ENCODE measurements around the gene CCL25.
A peak's percentile ranks its signal among the peaks of the same experiment; 100 is the strongest.

Gene CCL25

DNA sequence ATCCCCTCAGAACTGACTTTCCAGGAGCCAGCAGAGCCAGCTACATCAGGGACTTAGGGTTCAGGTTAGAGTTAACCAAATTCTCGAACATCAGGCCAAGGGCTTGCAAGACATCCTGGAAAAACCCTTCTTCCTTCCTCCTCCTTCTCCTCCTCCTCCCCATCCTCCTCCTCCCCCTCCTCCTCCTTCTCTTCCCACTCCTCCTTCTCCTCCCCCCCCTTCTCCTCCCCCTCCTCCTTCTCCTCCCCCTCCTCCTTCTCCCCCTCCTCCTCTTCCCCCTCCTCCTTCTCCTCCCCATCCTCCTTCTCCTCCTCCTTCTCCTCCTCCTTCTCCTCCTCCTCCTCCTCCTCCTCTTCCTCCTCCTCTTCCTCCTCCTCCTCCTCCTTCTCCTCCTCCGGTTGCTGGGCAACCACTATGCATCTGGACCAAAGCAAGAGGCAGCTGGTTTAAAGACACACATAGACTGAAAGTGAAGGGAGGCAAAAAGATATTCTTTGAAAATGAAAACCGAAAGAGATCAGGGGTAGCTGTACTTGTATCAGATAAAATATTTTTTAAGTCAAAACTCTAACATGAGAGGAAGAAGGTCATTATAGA, 5.9 kb upstream of the CCL25 start:
- peak; percentile 12 for DNase-seq

DNA sequence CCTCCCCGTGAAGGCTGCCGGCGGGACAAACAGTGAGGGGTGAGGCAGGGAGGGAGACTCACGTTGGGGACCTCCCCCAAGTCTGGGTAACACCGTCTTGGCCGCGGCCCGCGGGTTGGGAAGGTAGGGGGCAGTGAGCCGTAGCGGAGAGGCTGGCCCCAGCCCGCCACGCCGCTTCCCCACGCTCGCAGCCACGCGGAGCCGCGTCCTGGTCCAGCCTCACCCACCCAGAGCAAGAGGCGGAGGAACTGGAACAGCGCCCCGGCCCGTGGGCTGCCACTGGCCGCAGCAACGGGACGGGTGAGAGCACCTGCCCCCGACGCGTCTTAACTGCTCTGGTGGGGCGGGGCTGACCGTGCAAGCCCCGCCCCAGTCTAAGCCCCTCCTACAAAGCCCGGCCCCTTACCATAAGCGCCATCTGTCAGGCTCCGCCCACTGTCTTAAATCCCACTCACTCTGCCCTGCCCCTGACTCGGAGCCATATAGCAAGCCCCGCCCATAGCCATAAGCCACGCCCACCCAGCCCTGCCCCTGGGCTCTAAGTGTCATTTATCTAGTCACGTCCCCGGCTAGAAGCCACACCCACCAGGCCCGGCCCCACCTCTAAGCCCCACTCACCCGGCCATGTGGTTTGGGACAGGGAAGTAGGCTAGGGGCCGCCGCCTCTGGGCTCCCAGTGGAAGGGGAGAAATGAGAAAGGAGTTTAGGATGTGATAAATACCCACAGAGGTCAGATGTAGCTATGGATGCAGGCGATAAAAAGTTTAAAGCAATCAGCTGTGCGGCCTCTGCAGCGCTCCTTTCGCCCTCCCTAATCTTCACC, 2.1 kb upstream of the CCL25 start:
- peak; percentile 89 for DNase-seq

DNA sequence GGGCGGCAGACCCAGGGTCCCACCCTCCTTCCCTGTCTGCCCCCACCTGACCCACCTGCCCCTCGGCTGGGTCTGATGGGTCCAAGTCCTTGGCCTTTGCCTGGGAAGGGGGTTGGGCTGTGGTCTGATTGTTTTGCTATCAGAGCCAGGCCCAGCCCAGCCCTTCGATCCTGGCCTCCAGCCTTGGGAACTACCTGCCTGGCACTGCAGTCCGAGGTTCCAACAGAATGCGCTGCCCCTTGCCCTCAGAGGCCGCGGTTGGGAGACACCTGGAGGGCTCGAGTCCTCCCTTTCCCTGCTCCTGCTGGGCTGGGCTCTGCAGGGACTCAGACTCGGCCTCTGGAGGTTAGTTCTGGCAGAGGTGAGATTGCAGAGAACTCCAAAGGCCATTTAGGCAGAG, 1.6 kb downstream of the CCL25 start:
- DNase-seq, result no peak

DNA sequence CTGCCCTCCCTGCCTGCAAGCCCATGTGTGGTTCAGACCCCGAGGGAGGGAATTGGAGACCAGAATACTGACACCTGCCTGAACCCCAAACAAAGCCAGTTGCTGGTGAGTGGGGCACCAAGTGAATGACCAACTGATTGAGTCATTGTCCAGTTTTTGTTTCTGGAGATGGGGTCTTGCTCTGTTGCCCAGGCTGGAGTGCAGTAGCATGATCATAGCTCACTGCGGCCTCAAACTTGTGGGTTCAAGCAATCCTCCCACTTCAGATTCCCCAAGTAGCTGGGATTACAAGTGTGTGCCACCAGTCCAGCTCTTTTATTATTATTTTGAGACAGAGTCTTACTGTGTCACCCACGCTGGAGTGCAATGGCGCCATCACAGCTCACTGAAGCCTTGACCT, 4.0 kb downstream of the CCL25 start:
- no peak for DNase-seq

DNA sequence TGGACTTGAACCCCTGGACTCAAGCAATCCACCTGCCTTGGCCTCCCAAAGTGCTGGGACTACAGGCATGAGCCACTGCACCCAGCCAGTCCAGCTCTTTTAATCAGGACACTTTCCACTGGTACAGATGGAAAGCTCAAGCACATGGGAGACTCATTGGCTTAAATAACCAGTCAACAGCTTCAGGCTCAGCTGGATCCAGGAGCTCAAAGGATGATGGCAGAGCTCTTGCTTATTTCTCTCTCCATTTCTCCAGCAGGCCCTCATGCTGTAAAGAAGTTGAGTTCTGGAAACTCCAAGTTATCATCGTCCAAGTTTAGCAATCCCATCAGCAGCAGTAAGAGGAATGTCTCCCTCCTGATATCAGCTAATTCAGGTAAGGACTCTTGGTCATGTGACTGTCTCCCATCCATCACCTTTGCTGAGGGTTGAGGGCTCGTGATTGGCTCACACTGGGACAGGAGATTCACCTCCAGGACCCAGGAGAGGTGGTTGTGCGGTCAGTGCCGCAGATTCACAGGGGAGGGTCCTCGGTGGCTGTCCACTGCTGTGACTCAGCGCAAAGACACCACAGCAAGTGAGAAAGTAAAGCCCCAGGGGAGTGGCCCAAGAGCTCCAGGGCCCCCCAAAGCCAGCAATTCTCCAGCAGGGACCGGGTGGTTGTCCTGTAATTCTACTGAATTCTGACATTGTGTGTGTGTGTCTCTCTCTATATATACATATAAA, 5.1 kb downstream of the CCL25 start:
- DNase-seq, result no peak

DNA sequence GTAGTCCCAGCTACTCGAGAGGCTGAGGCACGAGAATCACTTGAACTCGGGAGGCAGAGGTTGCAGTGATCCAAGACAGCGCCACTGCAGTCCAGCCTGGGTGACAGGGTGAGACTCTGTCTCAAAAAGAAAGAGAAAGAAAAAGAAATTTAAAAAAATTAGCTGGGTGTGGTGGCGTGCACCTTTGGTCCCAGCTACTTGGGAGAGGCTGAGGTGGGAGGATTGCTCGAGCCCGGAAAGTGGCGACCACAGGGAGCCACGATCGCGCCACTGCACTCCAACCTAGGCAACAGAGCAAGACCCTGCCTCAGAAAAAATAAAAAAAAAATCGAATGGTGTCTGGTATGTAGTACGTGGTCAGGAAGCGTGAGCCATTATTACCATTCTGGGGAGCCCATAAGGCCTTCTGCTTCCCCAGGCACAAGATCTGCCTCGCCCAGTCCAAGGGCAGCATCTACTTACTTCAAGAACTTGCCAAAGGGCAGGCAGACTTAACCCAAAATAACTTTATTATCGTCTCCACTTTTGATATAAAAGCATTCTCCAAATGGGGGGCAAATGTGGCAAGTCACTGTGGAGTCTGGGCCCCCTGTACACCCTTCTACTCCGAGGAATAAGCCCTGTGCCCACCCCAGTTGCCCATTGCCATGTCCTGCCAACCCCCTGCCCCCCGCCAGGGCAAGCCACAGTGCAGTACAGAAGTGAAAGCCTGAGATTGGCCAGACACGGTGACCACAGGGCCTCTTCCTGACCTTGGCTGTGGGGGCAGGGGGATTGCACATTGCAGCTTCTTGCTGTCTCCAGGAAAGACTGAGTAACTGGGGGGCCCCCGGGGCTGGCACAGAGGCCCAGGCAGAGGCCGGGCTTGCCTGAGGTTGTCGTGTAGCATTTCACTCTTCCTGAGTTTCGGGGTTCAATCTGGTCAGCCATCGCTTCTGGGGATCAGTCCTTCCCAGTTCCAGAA, 12.6 kb downstream of the CCL25 start:
- no peak for DNase-seq

DNA sequence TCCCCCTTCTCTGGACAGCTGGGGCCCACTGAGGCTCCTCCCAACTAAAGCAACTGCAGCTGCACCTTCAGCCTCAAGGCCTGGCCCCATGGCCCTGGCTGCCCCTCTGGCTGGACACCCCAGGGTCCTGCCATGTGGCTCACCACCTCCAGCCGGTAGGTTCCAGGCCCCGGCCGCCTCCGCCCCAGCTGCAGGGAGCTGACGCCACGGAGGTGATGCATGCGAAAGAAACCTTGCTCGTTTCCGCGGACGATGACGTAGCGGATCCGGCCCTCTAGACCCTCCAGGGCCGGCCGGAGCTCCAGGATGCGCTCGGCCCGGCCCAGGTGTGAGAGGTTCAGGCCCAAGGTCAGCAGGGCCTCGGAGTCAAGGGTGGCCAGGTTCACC, 13.3 kb downstream of the CCL25 start:
- DNase-seq, result no peak

DNA sequence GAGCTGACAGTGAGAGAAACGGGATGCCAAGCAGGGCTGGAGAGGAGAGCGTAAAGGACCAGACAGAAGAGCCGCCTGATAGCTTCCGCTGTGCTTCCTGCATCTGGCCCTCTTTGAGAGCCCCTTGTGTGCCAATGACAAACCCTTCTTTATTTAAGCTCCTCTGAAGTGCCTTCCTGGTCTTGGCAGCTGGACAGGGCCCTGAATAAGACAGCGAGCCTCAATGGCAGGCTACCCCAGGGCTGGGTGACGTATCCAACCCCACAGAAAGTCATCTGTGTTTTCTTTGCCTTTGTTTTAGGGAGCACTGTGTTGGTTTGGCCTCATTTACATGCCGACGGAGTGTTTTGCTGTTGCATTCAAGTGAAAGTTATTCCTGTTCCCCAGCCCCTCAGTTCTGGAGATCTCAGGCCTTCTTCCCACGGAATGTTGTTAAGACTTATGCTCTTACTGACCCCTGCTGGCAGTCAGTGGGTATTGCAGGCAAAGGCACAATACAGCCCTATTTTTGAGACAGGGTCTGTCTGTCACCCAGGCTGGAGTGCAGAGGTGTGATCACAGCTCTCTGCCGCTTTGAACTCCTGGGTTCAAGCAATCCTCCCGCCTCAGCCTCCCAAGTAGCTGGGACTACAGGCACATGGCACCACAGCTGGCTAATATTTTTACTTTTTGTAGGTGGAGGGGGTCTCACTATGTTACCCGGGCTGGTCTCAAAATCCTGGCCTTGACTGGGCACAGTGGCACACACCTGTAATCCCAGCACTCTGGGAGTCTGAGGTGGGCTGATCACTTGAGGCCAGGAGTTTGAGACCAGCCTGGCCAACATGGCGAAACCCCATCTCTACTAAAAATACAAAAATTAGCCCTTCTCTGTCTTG, 16.8 kb downstream of the CCL25 start:
- peak; percentile 17 for DNase-seq

DNA sequence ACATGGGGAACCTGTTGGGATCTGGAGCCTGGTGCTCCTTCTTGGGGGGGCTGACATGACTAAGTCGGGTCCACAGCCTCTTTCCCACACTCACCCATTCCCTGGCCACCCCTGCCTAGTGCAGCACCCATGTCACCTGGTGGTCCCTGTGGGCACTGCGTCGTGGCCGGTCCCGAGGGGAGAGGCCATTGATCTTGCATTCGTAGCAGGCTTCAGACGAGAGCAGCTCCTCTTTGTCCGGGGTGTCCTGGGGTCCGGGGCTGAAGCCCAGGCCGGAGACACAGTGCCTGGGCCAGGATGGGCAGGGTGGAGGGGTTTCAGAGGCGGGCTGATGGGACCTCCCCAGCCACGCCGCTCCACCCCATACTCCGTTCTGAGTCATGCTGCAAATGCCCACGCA, 19.4 kb downstream of the CCL25 start:
- DNase-seq, result no peak

DNA sequence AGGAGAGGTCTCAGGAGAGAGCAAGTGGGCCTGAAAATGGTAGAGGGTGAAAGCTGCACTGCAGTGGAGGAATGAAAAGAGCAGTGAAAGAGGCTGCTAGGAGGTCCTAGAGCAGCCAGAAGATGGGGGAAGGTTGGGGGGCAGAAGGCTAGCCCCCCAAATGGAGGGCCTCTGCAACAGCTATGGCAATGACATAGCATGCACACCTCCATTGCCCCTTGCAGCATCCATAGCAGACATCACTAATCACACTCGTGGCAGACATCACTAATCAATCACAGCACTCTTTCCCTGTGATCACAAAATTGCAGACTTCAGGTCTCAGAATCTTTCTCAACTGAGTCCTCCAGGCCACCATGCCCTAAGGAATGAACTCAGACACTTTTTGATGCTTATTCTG, 21.9 kb downstream of the CCL25 start:
- no peak for DNase-seq

DNA sequence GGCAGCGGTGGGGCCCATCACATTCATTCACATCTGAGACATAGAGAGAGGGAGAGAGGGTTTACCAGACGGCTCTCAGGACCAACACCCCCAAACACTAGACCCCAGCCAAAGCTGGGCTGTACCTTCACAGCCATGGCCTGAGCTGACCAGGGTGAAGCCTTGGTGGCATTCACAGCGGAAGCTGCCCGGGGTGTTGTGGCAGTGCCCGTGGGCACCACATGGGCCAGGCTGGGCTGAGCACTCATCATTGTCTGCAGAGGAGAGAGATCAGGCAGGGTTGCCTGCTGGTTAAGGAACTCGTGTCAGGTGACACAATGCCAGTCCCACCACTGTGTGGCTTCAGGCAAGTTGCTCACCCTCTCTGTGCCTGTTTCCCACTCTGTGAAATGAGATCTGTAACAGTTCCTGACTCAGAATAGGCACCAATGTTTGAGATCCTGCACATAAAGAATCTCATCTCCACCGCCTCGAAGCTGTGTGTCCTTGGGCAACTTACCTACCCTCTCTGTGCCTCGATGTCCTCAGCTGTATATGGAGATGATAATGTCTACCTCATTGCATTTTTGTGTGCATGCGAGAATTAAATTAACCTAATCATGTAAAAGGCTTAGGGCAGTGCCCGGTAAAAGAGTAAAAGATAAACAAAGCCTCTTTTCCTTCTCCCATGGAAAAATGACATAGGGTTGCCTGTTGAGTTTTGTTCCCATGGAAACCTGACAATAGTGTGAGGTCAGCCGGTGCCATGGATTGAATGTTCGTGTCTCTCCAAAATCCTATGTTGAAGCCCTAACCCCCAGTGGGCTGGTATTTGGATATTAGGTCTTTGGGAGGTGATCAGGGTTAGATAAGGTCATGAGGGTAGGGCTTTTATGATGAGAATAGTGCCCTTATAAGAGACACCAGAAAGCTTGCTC, 22.9 kb downstream of the CCL25 start:
- DNase-seq, result no peak

DNA sequence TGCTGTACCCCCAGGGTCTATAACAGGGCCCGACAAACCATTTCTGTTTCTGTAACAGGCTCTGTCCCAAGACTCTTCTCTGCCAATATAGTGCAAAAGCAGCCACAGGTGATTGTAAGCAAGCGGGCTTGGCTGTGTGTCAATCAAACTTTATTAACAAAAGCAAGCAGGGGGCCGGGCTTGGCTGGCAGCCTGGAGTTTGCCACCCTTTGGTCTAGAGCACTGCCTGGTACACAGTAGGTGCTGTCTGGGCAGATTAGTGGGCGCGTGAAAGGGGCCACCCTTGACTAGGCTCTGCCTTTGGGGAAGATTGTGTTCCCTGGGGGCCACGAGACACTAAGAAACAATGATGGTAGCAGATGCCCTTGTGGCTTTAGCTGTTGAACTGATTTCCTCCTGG, 27.4 kb downstream of the CCL25 start:
- no peak for DNase-seq

DNA sequence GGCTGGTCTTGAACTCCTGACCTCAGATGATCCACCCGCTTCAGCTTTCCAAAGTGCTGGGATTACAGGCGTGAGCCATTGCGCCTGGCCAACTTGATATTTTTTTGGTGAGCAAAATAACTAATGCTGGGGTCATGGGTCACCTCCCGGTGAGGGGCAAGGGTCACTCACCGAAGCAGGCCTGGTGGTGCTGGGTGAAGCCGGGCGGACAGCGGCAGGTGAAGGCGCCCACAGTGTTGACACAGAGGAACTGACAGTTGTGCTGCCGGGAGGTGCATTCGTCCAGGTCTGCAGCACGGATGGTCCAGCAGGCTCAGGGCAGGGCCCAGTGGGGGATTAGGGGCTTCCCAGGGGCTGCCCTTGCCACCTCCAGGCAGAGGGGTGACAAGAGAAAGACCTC, 28.3 kb downstream of the CCL25 start:
- DNase-seq, result no peak

DNA sequence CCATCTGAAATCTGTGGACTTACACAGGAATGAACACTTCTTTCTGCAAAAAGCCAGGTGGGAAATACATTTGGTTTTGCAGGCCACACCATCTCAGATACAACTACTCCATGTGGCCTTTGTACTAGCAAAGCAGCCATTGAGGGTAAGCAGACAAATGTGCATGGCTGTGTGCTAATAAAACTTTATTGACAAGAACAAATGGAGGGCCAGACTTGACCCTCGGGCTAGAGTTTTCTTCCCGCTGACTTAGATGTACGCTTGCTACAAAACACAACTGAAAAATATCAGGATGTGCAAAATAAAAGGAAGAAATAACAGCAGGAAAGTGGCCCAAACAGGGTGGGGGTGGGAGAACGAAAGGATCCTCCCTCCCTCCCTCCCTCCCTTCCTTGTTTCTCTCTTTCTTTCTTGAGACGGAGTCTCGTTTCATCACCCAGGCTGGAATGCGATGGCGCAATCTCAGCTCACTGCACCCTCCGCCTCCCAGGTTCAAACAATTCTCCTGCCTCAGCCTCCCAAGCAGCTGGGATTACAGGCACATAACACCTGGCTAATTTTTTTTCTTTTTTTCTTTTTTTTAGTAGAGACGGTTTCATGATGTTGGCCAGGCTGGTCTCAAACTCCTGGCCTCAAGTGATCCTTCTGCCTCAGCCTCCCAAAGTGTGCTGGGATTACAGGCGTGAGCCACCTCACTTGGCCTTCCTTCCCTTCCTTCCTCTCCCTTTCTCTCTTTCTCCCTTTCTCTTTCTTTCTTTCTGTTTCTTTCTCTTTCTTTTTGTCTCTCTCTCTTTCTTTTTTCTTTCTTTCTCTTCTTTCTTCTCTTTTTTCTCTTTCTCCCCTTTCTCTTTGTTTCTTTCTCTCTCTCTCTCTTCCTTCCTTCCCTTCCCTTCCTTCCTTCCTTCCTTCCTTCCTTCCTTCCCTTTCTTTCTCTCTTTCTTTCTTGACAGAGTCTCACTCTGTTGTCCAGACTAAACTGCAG, 29.3 kb downstream of the CCL25 start:
- DNase-seq, result no peak

DNA sequence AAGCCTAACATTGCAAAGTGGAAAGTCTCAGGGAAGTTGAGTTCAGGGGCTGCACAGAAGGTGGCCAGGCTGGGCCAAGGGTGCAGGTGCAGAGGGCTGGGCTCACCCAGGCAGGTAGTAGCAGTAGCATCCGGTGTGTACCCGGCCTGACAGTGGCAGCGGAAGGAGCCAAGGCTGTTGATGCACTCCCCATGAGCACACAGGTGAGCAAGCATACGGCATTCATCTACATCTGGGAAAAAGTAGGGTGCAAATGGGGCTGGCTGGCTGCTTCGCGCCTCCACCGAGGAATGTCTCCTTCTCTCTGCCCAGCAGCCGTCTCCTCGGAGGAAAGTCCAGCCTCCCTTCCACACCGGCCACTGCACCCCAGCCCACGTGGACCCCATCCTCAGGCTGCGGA, 30.6 kb downstream of the CCL25 start:
- no peak for DNase-seq

DNA sequence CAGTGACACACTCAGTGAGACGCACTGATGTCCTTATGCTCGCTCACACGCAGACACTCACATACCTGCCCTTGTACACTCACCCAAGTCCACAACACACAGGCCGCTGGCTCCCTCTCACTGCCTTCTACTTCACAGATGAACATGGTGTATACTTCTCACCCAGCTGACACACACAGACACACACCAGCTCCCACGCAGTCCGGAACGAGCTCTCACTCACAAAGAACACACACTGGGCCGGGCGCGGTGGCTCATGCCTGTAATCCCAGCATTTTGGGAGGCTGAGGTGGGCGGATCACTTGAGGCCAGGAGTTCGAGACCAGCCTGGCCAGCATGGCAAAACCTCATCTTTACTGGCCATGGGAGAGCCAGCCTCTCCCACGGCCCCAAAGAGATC, 31.6 kb downstream of the CCL25 start:
- no peak for DNase-seq

DNA sequence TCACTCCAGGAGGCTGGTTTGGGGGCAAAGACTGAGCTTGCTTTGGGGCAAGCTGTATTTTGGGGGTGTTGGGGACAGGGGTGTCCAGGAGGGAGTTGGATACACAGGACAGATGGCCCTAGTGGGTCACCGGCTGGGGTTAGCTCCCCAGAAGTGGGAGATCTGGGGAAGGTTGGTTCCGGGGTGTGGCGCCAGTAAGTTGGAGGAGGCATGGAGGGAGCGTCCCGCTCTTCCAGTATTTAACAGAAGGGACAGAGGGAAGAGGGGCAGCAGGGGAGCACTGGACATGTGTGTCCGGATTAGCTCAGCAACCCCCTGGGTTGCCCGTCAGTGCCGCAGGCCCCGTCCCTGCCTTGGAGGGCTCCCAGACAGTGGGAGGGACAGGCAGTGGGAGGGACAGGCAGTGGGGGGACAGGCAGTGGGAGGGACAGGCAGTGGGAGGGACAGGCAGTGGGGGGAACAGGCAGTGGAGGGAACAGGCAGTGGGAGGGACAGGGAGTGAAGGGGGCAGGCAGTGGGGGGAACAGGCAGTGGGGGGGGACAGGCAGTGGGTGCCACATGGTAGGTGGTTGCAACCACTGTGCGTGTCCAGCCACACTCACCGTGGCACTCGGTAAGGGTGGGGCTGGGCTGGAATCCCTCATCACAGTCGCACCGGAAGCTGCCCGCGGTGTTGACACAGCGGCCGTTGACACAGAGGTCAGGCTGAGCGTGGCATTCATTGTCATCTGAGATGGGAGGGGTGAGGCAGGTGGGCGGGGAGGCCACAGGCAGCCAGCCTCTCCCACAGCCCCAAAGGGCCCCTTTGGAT, 33.2 kb downstream of the CCL25 start:
- DNase-seq, result no peak

DNA sequence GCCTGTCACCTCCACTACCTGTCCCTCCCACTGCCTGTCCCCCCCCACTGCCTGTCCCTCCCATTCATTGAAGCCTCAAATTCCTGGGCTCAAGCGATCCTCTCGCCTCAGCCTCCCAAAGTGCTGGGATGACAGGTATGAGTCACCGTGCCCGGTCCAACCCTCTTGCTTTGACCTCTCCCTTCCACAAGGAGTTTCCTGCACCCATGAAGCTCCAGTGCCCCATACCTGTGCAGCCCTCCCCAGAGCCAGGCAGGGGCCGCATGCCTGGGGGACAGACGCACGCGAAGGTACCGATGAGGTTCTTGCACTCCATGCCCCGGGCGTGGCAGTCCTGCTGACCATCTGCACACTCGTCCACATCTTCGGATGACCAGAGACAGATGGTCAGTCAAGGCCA, 34.3 kb downstream of the CCL25 start:
- no peak for DNase-seq

DNA sequence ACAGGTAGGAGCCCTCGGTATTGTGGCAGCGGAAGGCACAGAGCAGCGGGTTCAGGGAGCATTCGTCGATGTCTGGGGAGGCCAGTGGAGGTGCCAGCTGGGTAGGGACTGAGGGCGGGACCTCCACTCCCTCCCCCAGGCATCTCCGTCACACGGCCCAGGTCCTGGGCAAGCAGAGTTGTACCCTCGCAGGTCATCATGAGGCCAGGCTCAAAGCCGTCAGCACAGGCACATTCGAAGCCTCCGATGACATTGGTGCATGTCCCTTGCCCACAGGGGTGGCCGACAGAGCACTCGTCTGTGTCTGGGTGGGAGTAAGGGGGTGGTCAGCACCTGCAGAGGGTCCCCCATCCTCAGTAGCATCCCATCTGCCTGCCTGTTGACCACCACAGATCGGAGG, 35.3 kb downstream of the CCL25 start:
- no peak for DNase-seq
